ENCODE results near the gene PSMD3.

DNA sequence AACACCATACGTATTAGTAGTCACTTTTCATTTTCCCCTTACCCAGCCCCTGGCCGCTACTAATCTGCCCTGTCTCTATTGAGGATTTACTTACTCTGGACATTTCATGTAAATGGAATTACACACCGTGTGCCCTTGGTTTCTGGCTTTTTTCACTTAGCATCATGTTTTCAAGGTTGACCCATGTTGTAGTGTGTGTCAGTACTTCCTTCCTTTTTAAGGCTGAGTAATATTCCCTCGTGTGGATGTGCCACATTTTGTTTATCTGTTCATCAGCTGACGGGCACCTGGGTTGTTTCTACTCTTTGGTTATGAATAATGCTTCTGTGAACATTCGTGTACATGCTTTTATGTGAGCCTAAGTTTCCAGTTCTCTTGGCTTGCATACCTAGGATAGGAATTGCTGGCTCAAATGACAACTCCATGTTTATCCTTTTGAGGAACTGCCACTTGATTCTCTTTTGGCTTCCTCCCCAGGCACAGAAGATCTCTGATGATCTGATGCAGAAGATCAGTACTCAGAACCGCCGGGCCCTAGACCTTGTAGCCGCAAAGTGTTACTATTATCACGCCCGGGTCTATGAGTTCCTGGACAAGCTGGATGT lies 7.7 kb downstream of the PSMD3 start:
- TF ChIP-seq, protein P1, sequence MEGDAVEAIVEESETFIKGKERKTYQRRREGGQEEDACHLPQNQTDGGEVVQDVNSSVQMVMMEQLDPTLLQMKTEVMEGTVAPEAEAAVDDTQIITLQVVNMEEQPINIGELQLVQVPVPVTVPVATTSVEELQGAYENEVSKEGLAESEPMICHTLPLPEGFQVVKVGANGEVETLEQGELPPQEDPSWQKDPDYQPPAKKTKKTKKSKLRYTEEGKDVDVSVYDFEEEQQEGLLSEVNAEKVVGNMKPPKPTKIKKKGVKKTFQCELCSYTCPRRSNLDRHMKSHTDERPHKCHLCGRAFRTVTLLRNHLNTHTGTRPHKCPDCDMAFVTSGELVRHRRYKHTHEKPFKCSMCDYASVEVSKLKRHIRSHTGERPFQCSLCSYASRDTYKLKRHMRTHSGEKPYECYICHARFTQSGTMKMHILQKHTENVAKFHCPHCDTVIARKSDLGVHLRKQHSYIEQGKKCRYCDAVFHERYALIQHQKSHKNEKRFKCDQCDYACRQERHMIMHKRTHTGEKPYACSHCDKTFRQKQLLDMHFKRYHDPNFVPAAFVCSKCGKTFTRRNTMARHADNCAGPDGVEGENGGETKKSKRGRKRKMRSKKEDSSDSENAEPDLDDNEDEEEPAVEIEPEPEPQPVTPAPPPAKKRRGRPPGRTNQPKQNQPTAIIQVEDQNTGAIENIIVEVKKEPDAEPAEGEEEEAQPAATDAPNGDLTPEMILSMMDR (IDR thresholded peaks at IDR 0.05) = no peak
- TF ChIP-seq POLR2A (IDR thresholded peaks at IDR 0.05) = no peak
